Mesodermal cell (in vitro differentiated cells): ENCODE results near the gene HDAC2.

Experiments used
- H3K27ac ChIP-seq: 2 replicates; pipeline ENCODE4 v1.7.0; 2013; ENCODE audit warnings: mild to moderate bottlenecking, low read depth, low read length, moderate library complexity; ENCODE audit not compliant: severe bottlenecking
- H3K36me3 ChIP-seq: 2 replicates; pipeline ENCODE4 v1.7.1; 2013; ENCODE audit warnings: mild to moderate bottlenecking, low read length, moderate library complexity; ENCODE audit not compliant: control insufficient read depth, insufficient read depth
- H3K4me1 ChIP-seq: one replicate; pipeline ENCODE4 v1.7.1; 2013; ENCODE audit warnings: mild to moderate bottlenecking, low read length; ENCODE audit not compliant: insufficient read depth, control insufficient read depth, poor library complexity, severe bottlenecking
- H3K4me3 ChIP-seq: 2 replicates; pipeline ENCODE4 v1.7.0; 2013; ENCODE audit warnings: low read length, control low read depth, mild to moderate bottlenecking; ENCODE audit not compliant: insufficient read depth, poor library complexity, severe bottlenecking; ENCODE audit errors: extremely low read depth
- H3K9me3 ChIP-seq: 2 replicates; pipeline ENCODE4 v1.7.1; 2013; ENCODE audit warnings: mild to moderate bottlenecking, low read length, moderate library complexity; ENCODE audit not compliant: control insufficient read depth
- WGBS, 2 experiments: methylation state at CpG; one replicate each; pipeline ENCODE4 v1.1.5; 2013; ENCODE audit warnings: missing lambda C conversion rate in 2 of 2; ENCODE audit not compliant: insufficient coverage in 2 of 2; 5-methylcytosine and 5-hydroxymethylcytosine counted together

Gene HDAC2

GRCh38 chr6:113976806-113977205, 5.9 kb upstream of the HDAC2 start:
- Histone ChIP-seq H3K27ac (no peak overlapping the region), H3K36me3 (no peaks in the 10 kb centered on the region), H3K4me3 (no peak overlapping the region), H3K4me1 (no peaks in the 10 kb centered on the region), H3K9me3 (no peaks in the 10 kb centered on the region)
- WGBS, 2 experiments = 100% methylated on average over 1 to 2 of the region's 2 CpGs

GRCh38 chr6:113971741-113972140, 793 bp upstream of the HDAC2 start:
- Histone ChIP-seq H3K4me3 (peak overlapping the region; percentile 99), H3K27ac (no peak overlapping the region)
- WGBS, 2 experiments = 100% methylated on average over 1 of the region's 2 CpGs

GRCh38 chr6:113969888-113970804, 802 bp downstream of the HDAC2 start:
- 0 to 1% methylated on average over 34 to 63 of the region's 70 CpGs for WGBS, 2 experiments

More at GRCh38 chr6:113971741-113972140, 793 bp upstream of the HDAC2 start:
- peaks cover 4% of the 10 kb centered on the region for H3K4me1 ChIP-seq
- no peaks in the 10 kb centered on the region for H3K36me3 ChIP-seq
- no peaks in the 10 kb centered on the region for H3K9me3 ChIP-seq

GRCh38 chr6:113968472-113968871, 2.5 kb downstream of the HDAC2 start:
- WGBS, 2 experiments = 29 to 57% methylated on average over 1 to 5 of the region's 6 CpGs
- H3K4me3 ChIP-seq = peak overlapping the region; percentile 99
- peaks cover 4% of the 10 kb centered on the region for H3K4me1 ChIP-seq
- H3K27ac ChIP-seq = no peak overlapping the region
- H3K9me3 ChIP-seq = no peaks in the 10 kb centered on the region
- H3K36me3 ChIP-seq = peaks cover 4% of the 10 kb centered on the region

More at GRCh38 chr6:113969888-113970804, 802 bp downstream of the HDAC2 start:
- Histone ChIP-seq H3K36me3 (no peaks in the 10 kb centered on the region), H3K4me3 (peak overlapping the region; percentile 99), H3K4me1 (peaks cover 4% of the 10 kb centered on the region), H3K27ac (peak overlapping the region; percentile 97), H3K9me3 (no peaks in the 10 kb centered on the region)

- Histone ChIP-seq H3K9me3 (no peaks in the 10 kb centered on the region), H3K4me3 (no peak overlapping the region), H3K4me1 (peaks cover 4% of the 10 kb centered on the region), H3K27ac (no peak overlapping the region), H3K36me3 (peaks cover 4% of the 10 kb centered on the region)
- WGBS, 2 experiments = no CpG with 5 or more reads among the region's 3 CpGs
Measured at GRCh38 chr6:113967777-113968176, 3.2 kb downstream of the HDAC2 start.

GRCh38 chr6:113960795-113961194, 10.2 kb downstream of the HDAC2 start:
- no peaks in the 10 kb centered on the region for H3K4me1 ChIP-seq
- peaks cover 35% of the 10 kb centered on the region for H3K36me3 ChIP-seq

GRCh38 chr6:113959235-113959634, 11.7 kb downstream of the HDAC2 start:
- Histone ChIP-seq H3K9me3 (no peaks in the 10 kb centered on the region), H3K27ac (no peak overlapping the region), H3K4me3 (no peak overlapping the region), H3K4me1 (peaks cover 3% of the 10 kb centered on the region), H3K36me3 (peaks cover 48% of the 10 kb centered on the region)
- no CpG with 5 or more reads among the region's 1 CpG for WGBS, 2 experiments

More at GRCh38 chr6:113960795-113961194, 10.2 kb downstream of the HDAC2 start:
- Histone ChIP-seq H3K9me3 (no peaks in the 10 kb centered on the region), H3K4me3 (no peak overlapping the region), H3K27ac (no peak overlapping the region)
- no CpG with 5 or more reads among the region's 2 CpGs for whole genome bisulfite sequencing, 2 experiments

- Histone ChIP-seq H3K27ac (no peak overlapping the region), H3K4me3 (no peak overlapping the region), H3K9me3 (no peaks in the 10 kb centered on the region), H3K36me3 (peaks cover 84% of the 10 kb centered on the region), H3K4me1 (peaks cover 10% of the 10 kb centered on the region)
- WGBS, 2 experiments = no CpG with 5 or more reads among the region's 1 CpG
Measured at GRCh38 chr6:113954653-113955052, 16.3 kb downstream of the HDAC2 start.

GRCh38 chr6:113953346-113953745, 17.6 kb downstream of the HDAC2 start:
- Histone ChIP-seq H3K9me3 (no peaks in the 10 kb centered on the region), H3K27ac (no peak overlapping the region), H3K36me3 (peaks cover 81% of the 10 kb centered on the region), H3K4me3 (no peak overlapping the region), H3K4me1 (peaks cover 10% of the 10 kb centered on the region)

GRCh38 chr6:113949499-113949898, 21.4 kb downstream of the HDAC2 start:
- Histone ChIP-seq H3K9me3 (no peaks in the 10 kb centered on the region), H3K4me3 (no peak overlapping the region), H3K36me3 (peaks cover 68% of the 10 kb centered on the region), H3K4me1 (peaks cover 10% of the 10 kb centered on the region), H3K27ac (no peak overlapping the region)
- 94 to 98% methylated on average over 7 to 8 of the region's 8 CpGs for WGBS, 2 experiments

GRCh38 chr6:113944701-113945100, 26.2 kb downstream of the HDAC2 start:
- H3K27ac ChIP-seq = no peak overlapping the region
- no peak overlapping the region for H3K4me3 ChIP-seq
- peaks cover 54% of the 10 kb centered on the region for H3K36me3 ChIP-seq
- no peaks in the 10 kb centered on the region for H3K9me3 ChIP-seq
- WGBS, 2 experiments = 86 to 100% methylated on average over 1 of the region's 2 CpGs
- H3K4me1 ChIP-seq = no peaks in the 10 kb centered on the region
